ENCODE data around the gene GBF1. TPM values are rescaled to one million over a fixed set of nuclear protein-coding genes. Genes with fewer than 3 reads are reported as not detected.

The GBF1 gene
- total and polyA plus RNA-seq, 2 donors (not counting 1 experiment from before 2014, with no cell fraction given): 20.8 to 39.3 TPM

- POLR2A ChIA-PET: no interaction called here
- CTCF ChIA-PET: interaction anchor here (1.3 to 4.7 kb wide), 2 partner anchors 10 to 242 kb away, joined by 3 to 37 read pairs; no protein-coding TSS in a partner anchor
Observed at GRCh38 chr10:102341038-102341688, 95.8 kb downstream of the GBF1 start.

More at GRCh38 chr10:102341038-102341688, 95.8 kb downstream of the GBF1 start:
- DNase-seq (no peak), ATAC-seq (ENCODE audit: low read depth) (no peak)
- Histone ChIP-seq H3K36me3 (replicated peaks in 1 of 2; ENCODE audit: control extremely low read depth in 1 of 2, control insufficient read depth in 1 of 2, extremely low read depth in 1 of 2, insufficient read depth in 2 of 2, low read length in 1 of 2) (peaks cover 1 to 18% of the 10 kb centered on the region in 2 experiments), H3K4me1 (ENCODE audit: control insufficient read depth in 2 of 2, insufficient read depth in 2 of 2, low read length in 2 of 2) (no peaks in the 10 kb centered on the region), H3K9ac (ENCODE audit: low read length) (no peak overlapping the region), H3K79me2 (ENCODE audit: control insufficient read depth, insufficient read depth, low read length) (no peaks in the 10 kb centered on the region), H3K27me3 (replicated peaks in 1 of 4; ENCODE audit: control extremely low read depth in 1 of 4, control insufficient read depth in 3 of 4, insufficient read depth in 4 of 4, low read length in 3 of 4) (no peaks in the 10 kb centered on the region), H3K4me3 (ENCODE audit: control extremely low read depth in 1 of 5, extremely low read depth in 1 of 5, insufficient read depth in 1 of 5, low read depth in 2 of 5, low read length in 4 of 5) (no peak overlapping the region), H3K4me2 (replicated peaks; ENCODE audit: low read depth, low read length, poor library complexity, severe bottlenecking) (no peak overlapping the region), H4K20me1 (ENCODE audit: control insufficient read depth, insufficient read depth, low read length, poor library complexity, severe bottlenecking) (no peaks in the 10 kb centered on the region), H2AFZ (ENCODE audit: insufficient read depth, low read depth, low read length, poor library complexity, severe bottlenecking) (no peak overlapping the region), H3K9me3 (ENCODE audit: control extremely low read depth in 1 of 3, control insufficient read depth in 2 of 3, insufficient read depth in 1 of 3, low read length in 2 of 3) (no peaks in the 10 kb centered on the region), H3K27ac (ENCODE audit: low read length in 2 of 2) (no peak overlapping the region)
- no peak for TF ChIP-seq CTCF (IDR thresholded peaks at IDR 0.05)
- TF ChIP-seq EZH2 (IDR thresholded peaks at IDR 0.05; ENCODE audit: borderline replicate concordance, insufficient read depth, low read depth, low read length, poor library complexity, severe bottlenecking): no peak
- WGBS (ENCODE audit: insufficient coverage): no CpG with 5 or more reads among the region's 2 CpGs
- H3K4me3 Mint-ChIP-seq: no peak overlapping the region
- intact Hi-C loops (cut with micrococcal nuclease): no loop called here
- H3K27ac Mint-ChIP-seq: no peak overlapping the region
- H3K9me3 Mint-ChIP-seq (ENCODE audit: insufficient read depth): no peaks in the 10 kb centered on the region
- no peaks in the 10 kb centered on the region for H3K4me1 Mint-ChIP-seq
- H3K27me3 Mint-ChIP-seq: no peaks in the 10 kb centered on the region
